ENCODE results near the gene C20orf96. TPM values are rescaled to one million over a fixed set of nuclear protein-coding genes. Genes with fewer than 3 reads are reported as not detected.

Gene C20orf96
- total and polyA plus RNA-seq, 2 of the 4 experiments (the other 2 are of a cell fraction), result 2.0 to 9.8 TPM

GRCh38 chr20:237929-238328, 52.6 kb downstream of the C20orf96 start:
- in situ Hi-C loops (cut with MboI; ENCODE audit: low sequenced_read_pairs) (no loop called here), dilution Hi-C loops (cut with HindIII; ENCODE audit: low sequenced_read_pairs, unreplicated experiment) (no loop called here), intact Hi-C loops (cut with micrococcal nuclease) (no loop called here)
- Histone ChIP-seq H3K4me2 (ENCODE audit: low read depth, low read length) (peak overlapping the region; percentile 34; the same call in 1 of the 2 replicates), H3K4me3 (ENCODE audit: insufficient read depth, low read depth, low read length) (no peak overlapping the region), H3K79me1 (ENCODE audit: low read depth in 1 of 2, low read length in 2 of 2) (no peaks in the 10 kb centered on the region), H2AFZ (replicated peaks; ENCODE audit: low read length, poor library complexity) (no peak overlapping the region), H2AK5ac (ENCODE audit: low read depth, low read length) (no peak overlapping the region), H3K9me3 (ENCODE audit: control insufficient read depth, insufficient read depth, low read length) (no peaks in the 10 kb centered on the region), H3K27me3 (ENCODE audit: control insufficient read depth, insufficient read depth, low read length) (peaks cover 2% of the 10 kb centered on the region; the same call in 1 of the 2 replicates), H4K20me1 (ENCODE audit: insufficient read depth, low read length) (no peaks in the 10 kb centered on the region), H2BK20ac (ENCODE audit: low read depth, low read length) (no peak overlapping the region), H3K9ac (ENCODE audit: low read depth, low read length) (no peak overlapping the region), H3K14ac (replicated peaks; ENCODE audit: low read depth, low read length) (no peak overlapping the region), H3K27ac (ENCODE audit: insufficient read depth, low read length) (no peak overlapping the region), H3K4me1 (ENCODE audit: control insufficient read depth, insufficient read depth, low read length) (no peaks in the 10 kb centered on the region), H2BK120ac (ENCODE audit: low read depth, low read length) (no peak overlapping the region), H3K18ac (ENCODE audit: low read depth, low read length) (no peak overlapping the region), H4K8ac (ENCODE audit: low read depth in 2 of 2, low read length in 2 of 2) (no peak overlapping the region), H4K91ac (ENCODE audit: insufficient read depth, low read depth, low read length) (no peak overlapping the region), H3K4ac (ENCODE audit: low read depth, low read length) (no peak overlapping the region), H2AK9ac (replicated peaks; ENCODE audit: low read depth, low read length, poor library complexity) (no peak overlapping the region), H4K5ac (ENCODE audit: low read depth, low read length) (no peak overlapping the region), H3K23ac (ENCODE audit: low read depth, low read length) (no peak overlapping the region), H3K56ac (ENCODE audit: extremely low read depth, insufficient read depth, low read length) (no peak overlapping the region), H2BK5ac (ENCODE audit: low read depth, low read length, poor library complexity, severe bottlenecking) (no peak overlapping the region), H2BK15ac (ENCODE audit: low read depth, low read length) (no peak overlapping the region), H3K9me1 (ENCODE audit: insufficient read depth, low read length) (no peaks in the 10 kb centered on the region), H3K36me3 (ENCODE audit: control insufficient read depth, insufficient read depth, low read length) (no peaks in the 10 kb centered on the region)
- BruUV-seq (replicated peaks), result no TSS peak
- TF ChIP-seq RAD21 (IDR thresholded peaks at IDR 0.05; ENCODE audit: low read length), result no peak
- no peak for TF ChIP-seq CHD1 (IDR thresholded peaks at IDR 0.05; ENCODE audit: low read depth, low read length)
- TF ChIP-seq CTCF (conservative IDR thresholded peaks at IDR 0.05; ENCODE audit: low read depth, low read length), result no peak
- TF ChIP-seq RFX5 (IDR thresholded peaks at IDR 0.05; ENCODE audit: low read depth, low read length), result no peak
- no peak for TF ChIP-seq ELK1 (IDR thresholded peaks at IDR 0.05; ENCODE audit: borderline replicate concordance, low read depth, low read length)
- no peak for TF ChIP-seq POLR2A (IDR thresholded peaks at IDR 0.05; ENCODE audit: low read depth, low read length)
- TF ChIP-seq FOS (IDR thresholded peaks at IDR 0.05; ENCODE audit: low read depth, low read length), result no peak
- no peak for TF ChIP-seq CEBPB (IDR thresholded peaks at IDR 0.05; ENCODE audit: low read depth, low read length)
- no peak for TF ChIP-seq SMC3 (IDR thresholded peaks at IDR 0.05; ENCODE audit: low read depth, low read length)
- TF ChIP-seq BHLHE40 (IDR thresholded peaks at IDR 0.05; ENCODE audit: low read depth, low read length), result no peak
- TF ChIP-seq MAZ (IDR thresholded peaks at IDR 0.05; ENCODE audit: borderline replicate concordance, low read depth, low read length), result no peak
- no peak for TF ChIP-seq MAFK (IDR thresholded peaks at IDR 0.05; ENCODE audit: low read depth, low read length)
- TF ChIP-seq NFE2L2 (IDR thresholded peaks at IDR 0.05; ENCODE audit: low read depth, low read length), result no peak
- TF ChIP-seq MXI1 (IDR thresholded peaks at IDR 0.05; ENCODE audit: borderline replicate concordance, low read depth, low read length), result no peak
- no peak for TF ChIP-seq USF2 (IDR thresholded peaks at IDR 0.05; ENCODE audit: low read depth, low read length)
- no peak for TF ChIP-seq RCOR1 (IDR thresholded peaks at IDR 0.05; ENCODE audit: insufficient replicate concordance, low read length)
- CTCF ChIA-PET, result no interaction called here
- ATAC-seq (ENCODE audit: low read depth) (peak; percentile 40; the same call in 1 of the 2 replicates), DNase-seq (no peak)
- POLR2A ChIA-PET (ENCODE audit: unreplicated experiment), result no interaction called here
- WGBS, 2 experiments (ENCODE audit: extremely low coverage in 2 of 2, insufficient read length in 1 of 2), result no CpG with 5 or more reads among the region's 3 CpGs
